T-helper 2 cell (primary cell): ENCODE data around the gene JAKMIP3.

Source experiments
- DNase-seq, 5 experiments: peaks; one replicate each; pipeline versions ENCODE4 v3.0.0 to v3.0.0-alpha.2; 2012 to 2022

Gene JAKMIP3

DNA sequence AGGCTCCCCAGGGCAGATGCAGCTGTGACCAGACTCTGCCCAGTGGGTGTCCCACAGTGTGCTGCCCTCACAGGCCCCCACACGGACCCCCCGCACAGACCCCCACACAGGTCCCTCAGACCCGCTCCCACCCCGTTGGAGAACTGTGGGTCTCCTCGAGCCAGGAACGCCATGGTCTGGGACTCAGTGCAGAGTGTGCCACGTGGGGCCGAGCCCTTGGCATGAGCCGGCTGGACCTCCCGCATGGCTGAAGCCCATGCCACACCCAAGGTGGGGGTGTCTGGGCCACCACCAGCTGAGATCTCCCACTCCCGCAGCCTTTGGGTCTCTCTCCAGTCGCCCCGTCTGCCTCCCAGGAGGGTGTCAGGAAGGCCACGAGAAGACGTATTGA, 34.3 kb downstream of the JAKMIP3 start:
- DNase-seq: no peak

DNA sequence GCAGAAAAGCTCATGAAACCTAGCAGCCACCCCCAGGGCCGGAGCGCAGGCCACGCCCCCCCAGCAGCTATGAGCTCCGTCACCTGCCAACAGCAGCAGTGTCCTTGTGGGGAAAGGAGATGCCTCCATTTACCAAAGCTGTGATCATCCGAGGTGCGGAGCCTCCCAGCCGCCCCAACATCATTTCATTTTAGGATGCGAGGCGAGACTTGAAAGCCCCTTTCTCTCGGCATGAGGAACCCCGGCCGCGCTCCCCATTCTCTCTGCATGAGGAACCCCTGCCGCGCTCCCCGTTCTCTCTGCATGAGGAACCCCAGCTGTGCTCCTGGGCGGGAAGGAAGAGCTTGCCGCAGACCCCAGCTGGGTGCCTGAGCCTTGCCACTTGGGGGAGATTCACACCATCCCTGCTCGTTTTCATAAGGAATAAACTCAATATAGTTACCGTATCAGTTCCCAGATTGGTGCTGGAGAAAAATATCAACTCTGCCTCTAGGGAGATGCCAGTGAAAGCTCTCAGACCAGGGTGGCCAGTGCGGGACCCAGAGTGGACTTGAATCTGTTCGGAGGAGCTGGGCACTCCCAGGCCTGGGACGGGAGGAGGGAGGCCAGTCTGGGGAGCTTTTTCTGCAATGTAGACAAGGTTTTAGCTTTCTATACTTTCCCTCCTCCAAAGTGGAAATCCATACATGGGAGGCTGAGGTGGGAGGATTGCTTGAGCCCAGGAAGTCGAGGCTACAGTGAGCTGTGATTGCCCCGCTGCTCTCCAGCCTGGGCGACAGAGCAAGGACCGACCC, 35.0 kb downstream of the JAKMIP3 start:
- no peak for DNase-seq

- no peak for DNase-seq
Measured at GRCh38 chr10:132101529-132101928, 35.8 kb downstream of the JAKMIP3 start.

DNA sequence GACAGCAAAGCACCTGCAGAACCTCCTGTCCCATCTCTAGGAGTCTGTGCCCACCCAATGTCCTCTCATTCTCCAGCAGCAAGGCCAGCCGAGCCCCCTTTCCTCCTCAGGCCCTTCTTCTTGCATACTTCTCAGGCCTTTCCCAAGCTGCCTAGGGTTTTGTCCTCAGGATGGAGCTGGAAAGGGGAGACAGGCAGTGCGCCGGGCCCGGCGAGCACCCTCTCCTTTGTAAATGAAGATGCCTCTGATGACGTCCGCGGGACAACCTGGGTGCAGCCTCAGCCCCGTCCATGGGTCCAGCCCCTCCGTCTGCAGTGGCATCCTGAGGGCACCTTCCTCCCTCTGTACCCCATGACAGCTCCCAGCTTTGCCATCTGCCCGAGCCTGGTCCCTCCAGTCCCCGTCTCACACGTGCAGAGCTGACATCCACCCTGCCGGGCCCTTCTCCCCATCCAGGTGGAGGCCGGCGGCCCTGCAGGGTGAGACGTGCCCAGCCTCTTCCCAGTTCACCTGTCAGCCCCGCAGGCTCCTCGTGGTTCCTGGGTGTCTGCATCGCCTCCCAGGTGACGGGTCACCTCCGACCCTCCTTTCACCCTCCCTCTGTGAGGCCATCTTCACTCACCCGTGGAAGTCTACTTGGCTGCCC, 36.4 kb downstream of the JAKMIP3 start:
- DNase-seq: no peak

DNA sequence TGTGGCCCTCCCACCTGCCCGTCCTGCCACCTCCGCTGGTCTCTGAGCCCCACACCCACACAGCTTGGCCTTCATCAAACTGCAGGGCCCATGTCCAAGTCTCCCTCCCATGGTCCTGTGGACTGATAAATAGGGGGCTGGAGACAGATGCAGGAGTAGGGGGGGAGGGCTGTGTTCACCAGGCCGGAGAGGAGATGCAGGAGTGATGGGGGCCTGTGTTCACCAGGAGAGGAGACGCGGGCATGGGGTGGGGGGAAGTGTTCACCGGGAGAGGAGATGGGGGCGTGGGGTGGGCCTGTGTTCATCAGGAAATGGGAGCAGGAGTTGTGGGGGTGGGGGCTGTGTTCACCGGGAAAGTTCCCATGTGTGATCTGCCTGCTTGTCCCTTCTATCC, 37.0 kb downstream of the JAKMIP3 start:
- DNase-seq: no peak

DNA sequence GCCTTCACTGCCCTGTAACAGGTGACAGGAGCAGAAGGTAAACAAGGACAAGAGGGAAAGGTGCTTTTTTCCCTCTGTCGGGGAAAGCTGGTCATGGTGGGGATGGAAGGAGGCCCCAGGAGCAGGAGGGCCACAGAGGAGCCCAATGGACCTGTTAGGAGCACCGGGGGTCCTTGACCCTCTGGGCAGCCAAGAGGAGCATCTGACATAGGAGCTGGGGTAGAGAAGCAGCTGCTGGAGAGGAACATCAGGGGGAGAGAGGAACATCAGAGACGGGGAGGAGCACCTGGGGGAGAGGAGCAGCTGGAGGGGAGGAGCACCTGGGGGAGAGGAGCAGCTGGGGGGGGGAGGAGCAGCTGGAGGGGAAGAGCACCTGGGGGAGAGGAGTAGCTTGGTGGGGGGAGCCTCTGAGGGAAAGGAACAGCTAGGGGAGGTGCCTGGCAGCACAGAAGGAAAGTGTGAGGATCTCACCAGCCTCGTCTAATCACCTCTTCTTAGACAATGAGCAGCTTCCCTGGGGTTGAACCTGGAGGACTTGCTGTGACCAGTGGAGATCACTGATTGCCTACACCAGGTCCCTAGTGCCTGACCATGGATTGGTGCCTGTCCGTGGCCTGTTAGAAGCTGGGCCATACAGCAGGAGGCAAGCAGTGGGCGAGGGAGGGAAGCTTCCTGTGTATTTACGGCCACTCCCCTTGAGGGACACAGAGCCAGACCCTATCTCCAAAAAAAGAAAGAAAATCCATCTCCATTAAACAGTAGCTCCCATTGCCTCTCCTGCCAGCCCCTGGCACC, 37.6 kb downstream of the JAKMIP3 start:
- no peak for DNase-seq

DNA sequence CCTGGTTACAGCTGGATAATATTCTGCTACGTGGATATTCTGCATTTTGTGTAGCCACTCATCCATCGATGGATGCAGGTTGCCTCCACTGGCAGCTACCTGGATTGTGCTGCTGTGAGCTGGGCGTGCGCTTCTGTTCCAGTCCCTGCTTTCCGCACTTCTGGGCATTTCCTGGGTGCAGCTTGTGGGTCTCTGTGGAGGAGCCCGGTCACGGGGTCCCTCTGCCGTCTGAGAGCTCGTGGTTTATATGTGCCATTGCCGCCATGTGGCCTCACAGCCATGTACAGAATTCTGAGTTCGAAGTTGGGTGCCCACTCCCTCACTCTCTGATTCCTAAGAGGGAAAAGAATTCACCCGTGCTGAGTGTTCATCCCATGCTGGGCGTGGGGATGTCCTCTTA, 38.3 kb downstream of the JAKMIP3 start:
- no peak for DNase-seq

DNA sequence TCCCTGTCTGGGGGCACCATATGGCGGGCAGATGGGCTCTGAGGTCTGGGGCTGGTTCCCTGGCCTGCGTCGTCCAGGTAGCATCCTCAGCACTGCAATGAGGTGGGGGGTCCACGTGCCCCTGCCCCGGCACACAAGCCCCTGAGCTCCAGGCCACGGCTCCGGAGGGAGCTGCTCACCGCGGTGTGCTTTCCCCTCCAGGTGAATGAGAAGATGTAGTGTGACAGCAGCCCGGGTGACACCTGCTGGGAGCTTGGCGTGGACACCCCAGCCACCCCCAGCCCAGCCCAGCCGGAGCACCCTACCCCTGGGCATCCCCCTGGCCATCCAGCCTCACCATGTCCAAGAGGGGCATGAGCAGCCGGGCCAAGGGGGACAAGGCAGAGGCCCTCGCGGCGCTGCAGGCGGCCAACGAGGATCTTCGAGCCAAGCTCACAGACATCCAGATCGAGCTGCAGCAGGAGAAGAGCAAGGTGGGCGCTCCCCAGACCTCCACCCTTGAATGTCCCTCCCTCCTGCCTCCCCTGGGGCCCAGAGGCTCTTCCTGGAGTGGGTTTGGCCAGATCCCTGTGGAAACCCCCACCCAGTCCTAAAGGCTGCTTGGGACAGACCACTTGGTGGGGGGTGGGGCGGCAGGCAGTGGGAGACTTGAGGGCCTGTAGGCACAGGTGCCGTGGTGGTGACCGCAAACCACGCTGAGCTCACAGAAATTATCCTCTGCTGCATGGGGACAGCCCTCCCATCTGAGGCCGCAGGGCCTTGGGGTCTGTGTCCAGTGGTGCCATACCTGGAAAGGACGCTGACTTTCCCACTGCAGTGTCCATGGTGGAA, 38.9 kb downstream of the JAKMIP3 start:
- DNase-seq: no peak

GRCh38 chr10:132105302-132105995, 39.7 kb downstream of the JAKMIP3 start:
- DNase-seq: no peak

GRCh38 chr10:132106431-132106830, 40.7 kb downstream of the JAKMIP3 start:
- DNase-seq: no peak

GRCh38 chr10:132107186-132107948, 41.6 kb downstream of the JAKMIP3 start:
- DNase-seq: no peak

- DNase-seq: no peak
Measured at GRCh38 chr10:132107949-132108877, 42.5 kb downstream of the JAKMIP3 start.

DNA sequence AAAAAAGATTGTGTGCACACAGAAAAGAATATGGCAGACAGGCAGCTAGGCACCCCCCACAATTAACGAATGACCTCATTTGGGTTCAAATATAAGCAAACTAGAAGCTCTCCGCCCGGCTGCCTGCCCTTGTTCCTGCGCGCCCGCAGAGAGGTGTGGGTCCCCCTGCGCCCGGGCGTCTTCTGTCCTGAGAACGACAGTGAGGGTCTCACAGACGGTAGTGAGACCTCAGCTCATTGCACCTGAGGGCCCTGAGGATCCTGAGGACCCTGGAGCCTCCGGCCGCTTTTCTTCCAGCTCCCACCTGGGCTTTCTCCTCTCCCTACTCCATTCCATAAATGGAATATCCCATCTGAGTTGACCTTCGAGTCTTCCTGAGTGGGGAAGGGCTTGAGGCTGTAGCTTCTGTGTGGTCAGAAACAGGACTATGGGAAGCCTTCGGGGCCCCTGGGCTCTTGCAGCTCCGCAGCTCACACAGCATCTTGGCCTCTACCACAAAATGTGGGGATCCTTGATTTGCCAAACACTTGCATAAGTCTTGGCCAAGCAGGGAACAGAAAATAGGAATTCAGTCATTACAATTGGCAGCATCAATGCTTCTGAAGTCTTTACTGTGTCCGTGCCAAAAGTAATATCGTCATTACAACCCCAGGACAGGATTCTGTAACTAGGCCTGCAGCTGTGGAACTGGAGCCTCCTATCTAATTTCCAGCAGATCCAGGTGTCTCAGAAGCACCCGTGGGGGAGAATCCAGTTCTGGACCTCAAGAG, 43.8 kb downstream of the JAKMIP3 start:
- DNase-seq: no peak

DNA sequence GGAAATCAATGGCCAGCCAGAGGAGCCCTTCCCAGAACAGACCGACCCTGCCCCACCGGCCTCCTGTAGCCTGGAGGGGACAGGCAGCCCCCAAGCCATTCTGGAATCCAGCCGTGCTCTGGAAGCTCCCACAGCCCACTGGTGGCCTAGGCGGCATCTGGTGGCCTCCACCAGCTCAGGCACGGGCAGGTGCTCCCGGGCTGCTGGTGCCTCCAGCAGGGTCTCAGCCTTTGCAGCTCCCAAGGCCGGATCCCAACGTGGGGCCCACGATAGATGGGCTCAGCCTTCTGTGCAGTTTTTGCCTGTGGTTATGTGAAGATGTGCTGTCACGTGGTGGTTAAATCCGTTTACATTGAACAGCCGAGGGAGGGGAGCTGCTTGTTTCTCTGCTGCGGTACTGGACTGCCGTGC, 44.4 kb downstream of the JAKMIP3 start:
- no peak for DNase-seq

DNA sequence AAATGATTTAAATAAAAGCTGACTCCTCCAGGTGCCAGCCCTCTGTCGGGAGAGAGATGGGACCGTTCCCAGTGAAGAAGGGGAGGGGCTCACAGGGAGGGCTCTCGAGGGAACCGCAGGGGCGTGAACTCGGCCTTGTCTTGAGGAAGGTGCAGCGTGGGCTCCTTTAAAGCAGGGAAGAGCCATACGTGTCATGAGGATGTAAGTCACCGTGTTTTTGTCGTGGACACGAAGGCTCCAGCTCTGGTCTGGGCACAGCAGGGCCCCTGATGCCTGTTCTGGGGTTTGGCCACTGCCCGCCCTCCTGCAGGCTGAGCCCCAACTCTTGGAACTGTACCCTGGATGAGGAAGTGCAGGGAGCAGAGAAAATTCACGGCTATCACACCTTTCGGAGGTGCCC, 45.0 kb downstream of the JAKMIP3 start:
- no peak for DNase-seq

DNA sequence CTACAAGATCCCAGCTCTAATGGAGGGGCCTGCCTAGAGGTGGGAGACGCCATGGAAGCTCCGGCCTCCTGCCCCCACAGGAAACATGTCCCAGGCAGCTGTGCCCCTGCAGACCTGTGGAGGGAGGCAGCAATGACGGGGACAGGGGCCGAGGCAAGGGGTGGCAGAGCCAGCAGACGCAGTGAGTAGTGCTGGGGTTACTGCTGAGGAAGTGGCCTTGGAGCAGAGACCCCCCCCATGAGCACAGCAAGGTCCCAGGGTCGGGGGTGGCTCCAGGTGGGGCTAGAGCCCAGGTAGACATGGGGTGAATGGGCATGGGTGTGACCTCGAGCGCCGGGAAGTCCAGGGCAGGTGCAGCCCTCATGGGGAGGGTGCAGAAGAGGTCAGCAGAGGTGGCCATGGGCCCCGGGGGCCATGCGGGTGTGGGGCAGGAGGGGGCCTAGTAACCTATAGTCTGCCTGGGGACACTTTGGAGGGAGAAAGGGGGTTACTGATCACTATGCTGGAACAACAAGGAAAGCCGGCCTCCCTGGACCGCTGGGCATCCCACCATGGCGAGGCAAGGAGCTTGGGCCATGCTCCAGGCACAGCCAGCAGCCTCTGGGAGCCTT, 45.5 kb downstream of the JAKMIP3 start:
- DNase-seq: no peak

GRCh38 chr10:132111871-132112341, 46.2 kb downstream of the JAKMIP3 start:
- DNase-seq: no peak

- DNase-seq: no peak
Measured at GRCh38 chr10:132112611-132113010, 46.9 kb downstream of the JAKMIP3 start.

DNA sequence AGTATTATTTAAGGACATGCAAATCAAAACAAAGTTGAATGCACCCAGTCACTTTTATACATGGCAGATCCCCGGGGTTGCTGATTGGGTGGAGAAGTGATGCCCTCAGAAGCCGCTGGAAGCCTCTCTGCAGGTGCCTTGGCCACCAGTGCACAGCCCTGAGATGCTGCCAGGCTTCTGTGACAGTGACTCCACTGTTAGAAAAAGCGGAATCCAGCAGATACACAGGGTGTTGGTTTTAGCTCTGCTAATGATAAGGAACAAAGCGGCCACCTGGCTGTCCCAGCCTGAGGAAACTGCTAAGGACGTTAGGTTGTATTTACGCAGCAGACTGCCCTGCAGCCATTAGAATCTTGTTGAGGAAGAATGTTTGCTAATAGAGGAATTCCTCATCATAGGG, 47.5 kb downstream of the JAKMIP3 start:
- no peak for DNase-seq
